Keratinocyte (primary cell): ENCODE data around the gene TRPV4. TPM values are rescaled to one million over a fixed set of nuclear protein-coding genes. Genes with fewer than 3 reads are reported as not detected.

Experiments
- DNase-seq: peaks from one replicate; pipeline ENCODE4 v3.0.0-alpha.2; 2011; ENCODE audit warnings: low read depth, missing footprints, low spot score
- FAIRE-seq: peaks from 2 replicates; lab custom pipeline; 2011; peaks lifted over from hg19 to GRCh38; lab: Jason Lieb, UNC
- H2AFZ ChIP-seq: 2 replicates; pipeline ENCODE4 v1.6.0; 2012; ENCODE audit warnings: low read length, control low read depth, inconsistent platforms; ENCODE audit not compliant: control insufficient read depth
- H3K27ac ChIP-seq: 2 replicates; pipeline ENCODE4 v1.5.1; 2011; ENCODE audit warnings: low read length; ENCODE audit not compliant: control insufficient read depth, insufficient read depth
- H3K27me3 ChIP-seq: 3 replicates; pipeline ENCODE4 v1.6.0; 2011; ENCODE audit warnings: low read length; ENCODE audit not compliant: control insufficient read depth, insufficient read depth; ENCODE audit errors: extremely low read depth
- H3K36me3 ChIP-seq, 2 experiments: 2 replicates in 1 of 2; 3 replicates in 1 of 2; pipeline ENCODE4 v1.5.1; 2011; ENCODE audit warnings: low read length in 2 of 2, mild to moderate bottlenecking in 1 of 2; ENCODE audit not compliant: control insufficient read depth in 2 of 2, insufficient read depth in 2 of 2; ENCODE audit errors: extremely low read depth in 1 of 2
- H3K4me1 ChIP-seq: 3 replicates; pipeline ENCODE4 v1.5.1; 2011; ENCODE audit warnings: low read length; ENCODE audit not compliant: control insufficient read depth, insufficient read depth; ENCODE audit errors: extremely low read depth
- H3K4me2 ChIP-seq: 3 replicates; pipeline ENCODE4 v1.6.0; 2011; ENCODE audit warnings: low read depth, low read length; ENCODE audit not compliant: control insufficient read depth, insufficient read depth; ENCODE audit errors: extremely low read depth
- H3K4me3 ChIP-seq, 3 experiments: fragments of 200-600 bp in 1 of 3; sonication (generic) in 1 of 3; 2 replicates in 2 of 3; 3 replicates in 1 of 3; pipeline ENCODE4 v1.5.1; 2011 to 2016; ENCODE audit warnings: low read length in 3 of 3, mild to moderate bottlenecking in 3 of 3, control low read depth in 2 of 3, inconsistent platforms in 1 of 3, low read depth in 1 of 3, mixed read lengths in 1 of 3, mixed run types in 1 of 3, moderate library complexity in 1 of 3; ENCODE audit not compliant: control insufficient read depth in 2 of 3, insufficient read depth in 2 of 3; ENCODE audit errors: extremely low read depth in 1 of 3
- H3K79me2 ChIP-seq: 2 replicates; pipeline ENCODE4 v1.6.0; 2012; ENCODE audit warnings: low read length; ENCODE audit not compliant: control insufficient read depth, insufficient read depth
- H3K9ac ChIP-seq: 3 replicates; pipeline ENCODE4 v1.6.0; 2011; ENCODE audit warnings: low read length; ENCODE audit not compliant: control insufficient read depth, insufficient read depth; ENCODE audit errors: extremely low read depth
- H3K9me1 ChIP-seq: 3 replicates; pipeline ENCODE4 v1.6.0; 2011; ENCODE audit warnings: low read length; ENCODE audit not compliant: control insufficient read depth, insufficient read depth; ENCODE audit errors: extremely low read depth
- H3K9me3 ChIP-seq: 2 replicates; pipeline ENCODE4 v1.5.1; 2012; ENCODE audit warnings: low read depth, low read length; ENCODE audit not compliant: control insufficient read depth
- H4K20me1 ChIP-seq: 3 replicates; pipeline ENCODE4 v1.6.0; 2011; ENCODE audit warnings: low read length; ENCODE audit not compliant: control insufficient read depth, insufficient read depth; ENCODE audit errors: extremely low read depth
- CTCF ChIP-seq, 3 experiments: IDR thresholded peaks in 1 of 3; conservative IDR thresholded peaks in 1 of 3; optimal IDR thresholded peaks in 1 of 3; 2 replicates in 2 of 3; 3 replicates in 1 of 3; pipeline versions ENCODE3 to v1.5.1; 2011; ENCODE audit warnings: low read length in 3 of 3, mild to moderate bottlenecking in 3 of 3, moderate library complexity in 2 of 3, control low read depth in 1 of 3, inconsistent platforms in 1 of 3; ENCODE audit not compliant: insufficient read depth in 2 of 3; ENCODE audit errors: extremely low read depth in 1 of 3
- EZH2 ChIP-seq: IDR thresholded peaks from one replicate; pipeline ENCODE4 v1.6.1; 2012; ENCODE audit warnings: inconsistent platforms, mild to moderate bottlenecking, low read length, moderate library complexity
- dilution Hi-C: fragments of 300-500 bp; cut with MboI; formaldehyde crosslinking; loops from one replicate; pipeline ENCODE4 v1.7.0; 2020; ENCODE audit warnings: low sequenced_read_pairs; ENCODE audit not compliant: extremely low pct_ligation_motif_present
- polyA plus RNA-seq, 5 experiments: library from polyadenylated mRNA; depleted of rRNA in 3 of 5; stranded (reverse) in 3 of 5; stranded (forward) in 1 of 5; unstranded in 1 of 5; fragments of >200 nt; gene quantifications; 1 replicate in 1 of 5; 2 replicates in 3 of 5; 3 replicates in 1 of 5; pipeline versions ENCODE4 v1.2.1 to v1.2.3, GENCODE V29; 2011 to 2012; ENCODE audit warnings: missing spikeins in 2 of 5, low read depth in 1 of 5, low replicate concordance in 1 of 5

Gene TRPV4
- polyA plus RNA-seq, 1 donor (not counting 4 experiments of a cell fraction or from before 2014, with no cell fraction given) = 0.46 TPM

GRCh38 chr12:109829667-109830066 is 3.5 kb downstream of the TRPV4 start:
- Histone ChIP-seq H2AFZ (no peak overlapping the region), H3K36me3 (no peaks in the 10 kb centered on the region), H3K4me1 (no peaks in the 10 kb centered on the region), H3K27me3 (peaks cover 12% of the 10 kb centered on the region), H3K4me3 (no peak overlapping the region), H3K9me3 (no peaks in the 10 kb centered on the region), H3K4me2 (no peak overlapping the region), H4K20me1 (no peaks in the 10 kb centered on the region), H3K9me1 (no peaks in the 10 kb centered on the region), H3K9ac (no peak overlapping the region), H3K79me2 (no peaks in the 10 kb centered on the region), H3K27ac (no peak overlapping the region)
- FAIRE-seq (no peak), DNase-seq (no peak)
- TF ChIP-seq CTCF (optimal IDR thresholded peaks at IDR 0.05 in 1 of 3, IDR thresholded peaks at IDR 0.05 in 1 of 3, conservative IDR thresholded peaks at IDR 0.05 in 1 of 3; ENCODE audit: extremely low read depth in 1 of 3, insufficient read depth in 2 of 3, low read length in 3 of 3) (no peak), EZH2 (no peak)
- dilution Hi-C loops = no loop called here

GRCh38 chr12:109828754-109829511 is 4.3 kb downstream of the TRPV4 start:
- no peaks in the 10 kb centered on the region for H3K79me2 ChIP-seq
- no peaks in the 10 kb centered on the region for H3K9me3 ChIP-seq
- H3K27ac ChIP-seq = no peak overlapping the region
- no peak overlapping the region for H3K4me3 ChIP-seq
- no peaks in the 10 kb centered on the region for H3K4me1 ChIP-seq
- no peaks in the 10 kb centered on the region for H3K9me1 ChIP-seq
- no peaks in the 10 kb centered on the region for H3K36me3 ChIP-seq
- FAIRE-seq (no peak), DNase-seq (no peak)
- H3K4me2 ChIP-seq = no peak overlapping the region
- no peak overlapping the region for H3K9ac ChIP-seq
- TF ChIP-seq CTCF (optimal IDR thresholded peaks at IDR 0.05 in 1 of 3, IDR thresholded peaks at IDR 0.05 in 1 of 3, conservative IDR thresholded peaks at IDR 0.05 in 1 of 3; ENCODE audit: extremely low read depth in 1 of 3, insufficient read depth in 2 of 3, low read length in 3 of 3) = no peak
- TF ChIP-seq EZH2 = no peak
- dilution Hi-C loops = no loop called here
- no peaks in the 10 kb centered on the region for H4K20me1 ChIP-seq
- H2AFZ ChIP-seq = no peak overlapping the region
- H3K27me3 ChIP-seq = peaks cover 12% of the 10 kb centered on the region
